PC-3 (cell line): ENCODE data around the gene TMEM186.

Source experiments
- CTCF ChIP-seq: fragments of 300-600 bp; sonication (generic); conservative IDR thresholded peaks from 2 replicates; pipeline ENCODE4 v1.5.1; 2017; ENCODE audit warnings: antibody characterized with exemption, low read depth, mild to moderate bottlenecking, low read length
- EZH2phosphoT487 ChIP-seq: fragments of 300-600 bp; sonication (generic); IDR thresholded peaks from 2 replicates; pipeline ENCODE4 v1.6.1; 2018; ENCODE audit warnings: mild to moderate bottlenecking, antibody characterized with exemption, low read length, borderline replicate concordance

GRCh38 chr16:8762254-8762653 is 35.2 kb downstream of the TMEM186 start:
- TF ChIP-seq CTCF (no peak), EZH2phosphoT487 (no peak)
